ENCODE results near the gene MAN1C1. TPM values are rescaled to one million over a fixed set of nuclear protein-coding genes. Genes with fewer than 3 reads are reported as not detected.

Gene MAN1C1
- total and polyA plus RNA-seq, 9 of the 15 experiments (the other 6 are each of a cell fraction or from before 2014, with no cell fraction given): 0.04 to 0.44 (median 0.10) TPM; not detected in 3

- TF ChIP-seq BACH1 (tag; IDR thresholded peaks at IDR 0.05) (0 out of 2 replicates have a peak, but pooled peaks have one; percentile 15), SMARCE1 (IDR thresholded peaks at IDR 0.05) (peak; percentile 21; the same call in 1 of the 2 replicates), ZNF57 (CRISPR knock-in tag; IDR thresholded peaks at IDR 0.05) (no peak), SRF (CRISPR knock-in tag; IDR thresholded peaks at IDR 0.05) (0 out of 4 replicates have a peak, but pooled peaks of 1 of the 2 experiments have one; percentile 8), JUNB (CRISPR knock-in tag; conservative IDR thresholded peaks at IDR 0.05) (no peak), ZNF584 (CRISPR knock-in tag; IDR thresholded peaks at IDR 0.05; ENCODE audit: low read depth) (0 out of 2 replicates have a peak, but pooled peaks have one; percentile 57), MEIS2 (IDR thresholded peaks at IDR 0.05; ENCODE audit: partially characterized antibody) (peak; percentile 8)
- TF ChIP-seq, protein P1, sequence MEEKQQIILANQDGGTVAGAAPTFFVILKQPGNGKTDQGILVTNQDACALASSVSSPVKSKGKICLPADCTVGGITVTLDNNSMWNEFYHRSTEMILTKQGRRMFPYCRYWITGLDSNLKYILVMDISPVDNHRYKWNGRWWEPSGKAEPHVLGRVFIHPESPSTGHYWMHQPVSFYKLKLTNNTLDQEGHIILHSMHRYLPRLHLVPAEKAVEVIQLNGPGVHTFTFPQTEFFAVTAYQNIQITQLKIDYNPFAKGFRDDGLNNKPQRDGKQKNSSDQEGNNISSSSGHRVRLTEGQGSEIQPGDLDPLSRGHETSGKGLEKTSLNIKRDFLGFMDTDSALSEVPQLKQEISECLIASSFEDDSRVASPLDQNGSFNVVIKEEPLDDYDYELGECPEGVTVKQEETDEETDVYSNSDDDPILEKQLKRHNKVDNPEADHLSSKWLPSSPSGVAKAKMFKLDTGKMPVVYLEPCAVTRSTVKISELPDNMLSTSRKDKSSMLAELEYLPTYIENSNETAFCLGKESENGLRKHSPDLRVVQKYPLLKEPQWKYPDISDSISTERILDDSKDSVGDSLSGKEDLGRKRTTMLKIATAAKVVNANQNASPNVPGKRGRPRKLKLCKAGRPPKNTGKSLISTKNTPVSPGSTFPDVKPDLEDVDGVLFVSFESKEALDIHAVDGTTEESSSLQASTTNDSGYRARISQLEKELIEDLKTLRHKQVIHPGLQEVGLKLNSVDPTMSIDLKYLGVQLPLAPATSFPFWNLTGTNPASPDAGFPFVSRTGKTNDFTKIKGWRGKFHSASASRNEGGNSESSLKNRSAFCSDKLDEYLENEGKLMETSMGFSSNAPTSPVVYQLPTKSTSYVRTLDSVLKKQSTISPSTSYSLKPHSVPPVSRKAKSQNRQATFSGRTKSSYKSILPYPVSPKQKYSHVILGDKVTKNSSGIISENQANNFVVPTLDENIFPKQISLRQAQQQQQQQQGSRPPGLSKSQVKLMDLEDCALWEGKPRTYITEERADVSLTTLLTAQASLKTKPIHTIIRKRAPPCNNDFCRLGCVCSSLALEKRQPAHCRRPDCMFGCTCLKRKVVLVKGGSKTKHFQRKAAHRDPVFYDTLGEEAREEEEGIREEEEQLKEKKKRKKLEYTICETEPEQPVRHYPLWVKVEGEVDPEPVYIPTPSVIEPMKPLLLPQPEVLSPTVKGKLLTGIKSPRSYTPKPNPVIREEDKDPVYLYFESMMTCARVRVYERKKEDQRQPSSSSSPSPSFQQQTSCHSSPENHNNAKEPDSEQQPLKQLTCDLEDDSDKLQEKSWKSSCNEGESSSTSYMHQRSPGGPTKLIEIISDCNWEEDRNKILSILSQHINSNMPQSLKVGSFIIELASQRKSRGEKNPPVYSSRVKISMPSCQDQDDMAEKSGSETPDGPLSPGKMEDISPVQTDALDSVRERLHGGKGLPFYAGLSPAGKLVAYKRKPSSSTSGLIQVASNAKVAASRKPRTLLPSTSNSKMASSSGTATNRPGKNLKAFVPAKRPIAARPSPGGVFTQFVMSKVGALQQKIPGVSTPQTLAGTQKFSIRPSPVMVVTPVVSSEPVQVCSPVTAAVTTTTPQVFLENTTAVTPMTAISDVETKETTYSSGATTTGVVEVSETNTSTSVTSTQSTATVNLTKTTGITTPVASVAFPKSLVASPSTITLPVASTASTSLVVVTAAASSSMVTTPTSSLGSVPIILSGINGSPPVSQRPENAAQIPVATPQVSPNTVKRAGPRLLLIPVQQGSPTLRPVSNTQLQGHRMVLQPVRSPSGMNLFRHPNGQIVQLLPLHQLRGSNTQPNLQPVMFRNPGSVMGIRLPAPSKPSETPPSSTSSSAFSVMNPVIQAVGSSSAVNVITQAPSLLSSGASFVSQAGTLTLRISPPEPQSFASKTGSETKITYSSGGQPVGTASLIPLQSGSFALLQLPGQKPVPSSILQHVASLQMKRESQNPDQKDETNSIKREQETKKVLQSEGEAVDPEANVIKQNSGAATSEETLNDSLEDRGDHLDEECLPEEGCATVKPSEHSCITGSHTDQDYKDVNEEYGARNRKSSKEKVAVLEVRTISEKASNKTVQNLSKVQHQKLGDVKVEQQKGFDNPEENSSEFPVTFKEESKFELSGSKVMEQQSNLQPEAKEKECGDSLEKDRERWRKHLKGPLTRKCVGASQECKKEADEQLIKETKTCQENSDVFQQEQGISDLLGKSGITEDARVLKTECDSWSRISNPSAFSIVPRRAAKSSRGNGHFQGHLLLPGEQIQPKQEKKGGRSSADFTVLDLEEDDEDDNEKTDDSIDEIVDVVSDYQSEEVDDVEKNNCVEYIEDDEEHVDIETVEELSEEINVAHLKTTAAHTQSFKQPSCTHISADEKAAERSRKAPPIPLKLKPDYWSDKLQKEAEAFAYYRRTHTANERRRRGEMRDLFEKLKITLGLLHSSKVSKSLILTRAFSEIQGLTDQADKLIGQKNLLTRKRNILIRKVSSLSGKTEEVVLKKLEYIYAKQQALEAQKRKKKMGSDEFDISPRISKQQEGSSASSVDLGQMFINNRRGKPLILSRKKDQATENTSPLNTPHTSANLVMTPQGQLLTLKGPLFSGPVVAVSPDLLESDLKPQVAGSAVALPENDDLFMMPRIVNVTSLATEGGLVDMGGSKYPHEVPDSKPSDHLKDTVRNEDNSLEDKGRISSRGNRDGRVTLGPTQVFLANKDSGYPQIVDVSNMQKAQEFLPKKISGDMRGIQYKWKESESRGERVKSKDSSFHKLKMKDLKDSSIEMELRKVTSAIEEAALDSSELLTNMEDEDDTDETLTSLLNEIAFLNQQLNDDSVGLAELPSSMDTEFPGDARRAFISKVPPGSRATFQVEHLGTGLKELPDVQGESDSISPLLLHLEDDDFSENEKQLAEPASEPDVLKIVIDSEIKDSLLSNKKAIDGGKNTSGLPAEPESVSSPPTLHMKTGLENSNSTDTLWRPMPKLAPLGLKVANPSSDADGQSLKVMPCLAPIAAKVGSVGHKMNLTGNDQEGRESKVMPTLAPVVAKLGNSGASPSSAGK (IDR thresholded peaks at IDR 0.05): peak; percentile 55; the same call in 1 of the 2 replicates
- TF ChIP-seq, protein P2, sequence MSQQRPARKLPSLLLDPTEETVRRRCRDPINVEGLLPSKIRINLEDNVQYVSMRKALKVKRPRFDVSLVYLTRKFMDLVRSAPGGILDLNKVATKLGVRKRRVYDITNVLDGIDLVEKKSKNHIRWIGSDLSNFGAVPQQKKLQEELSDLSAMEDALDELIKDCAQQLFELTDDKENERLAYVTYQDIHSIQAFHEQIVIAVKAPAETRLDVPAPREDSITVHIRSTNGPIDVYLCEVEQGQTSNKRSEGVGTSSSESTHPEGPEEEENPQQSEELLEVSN (IDR thresholded peaks at IDR 0.05; ENCODE audit: borderline replicate concordance in 1 of 2, extremely low read depth in 1 of 2, insufficient read depth in 1 of 2, insufficient read length in 1 of 2, low read depth in 1 of 2, low read length in 1 of 2, poor library complexity in 1 of 2, severe bottlenecking in 1 of 2): peak in 1 of 2 experiments; percentile 26
Measured at GRCh38 chr1:25780318-25781129, 163.9 kb downstream of the MAN1C1 start (continued).
